GM19035 (cell line): ENCODE measurements around the gene GPATCH2L.
A peak's percentile ranks its signal among the peaks of the same experiment; 100 is the strongest.

Experiments used
- ATAC-seq: cut with Tn5 transposase; IDR thresholded peaks from one replicate; pipeline ENCODE4 v1.9.1; 2021; ENCODE audit not compliant: unreplicated experiment

The GPATCH2L gene

GRCh38 chr14:76195003-76195402 is 43.3 kb downstream of the GPATCH2L start:
- no peak for ATAC-seq

- ATAC-seq, result no peak
Observed at GRCh38 chr14:76196980-76197695, 45.4 kb downstream of the GPATCH2L start.

DNA sequence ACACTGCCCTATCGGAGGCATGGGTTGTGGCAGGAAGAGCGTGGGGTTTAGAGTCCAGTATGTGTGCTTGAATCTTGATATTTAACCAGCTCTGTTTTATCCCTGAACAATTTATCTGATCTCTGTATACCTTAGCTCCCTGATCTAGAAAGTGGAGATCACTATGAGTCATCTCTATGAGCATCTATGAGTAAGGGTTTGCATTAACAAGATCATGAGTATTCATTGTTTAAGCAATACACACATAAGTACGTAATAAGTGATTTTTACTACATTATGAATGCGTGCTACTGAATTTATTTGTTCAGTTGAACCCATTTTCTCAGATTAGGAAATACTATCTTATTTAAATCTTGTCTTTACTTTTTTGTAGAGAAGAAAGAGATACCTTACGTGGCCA is 49.4 kb downstream of the GPATCH2L start:
- ATAC-seq, result no peak

GRCh38 chr14:76203086-76204001 is 51.6 kb downstream of the GPATCH2L start:
- ATAC-seq, result peak; percentile 70

DNA sequence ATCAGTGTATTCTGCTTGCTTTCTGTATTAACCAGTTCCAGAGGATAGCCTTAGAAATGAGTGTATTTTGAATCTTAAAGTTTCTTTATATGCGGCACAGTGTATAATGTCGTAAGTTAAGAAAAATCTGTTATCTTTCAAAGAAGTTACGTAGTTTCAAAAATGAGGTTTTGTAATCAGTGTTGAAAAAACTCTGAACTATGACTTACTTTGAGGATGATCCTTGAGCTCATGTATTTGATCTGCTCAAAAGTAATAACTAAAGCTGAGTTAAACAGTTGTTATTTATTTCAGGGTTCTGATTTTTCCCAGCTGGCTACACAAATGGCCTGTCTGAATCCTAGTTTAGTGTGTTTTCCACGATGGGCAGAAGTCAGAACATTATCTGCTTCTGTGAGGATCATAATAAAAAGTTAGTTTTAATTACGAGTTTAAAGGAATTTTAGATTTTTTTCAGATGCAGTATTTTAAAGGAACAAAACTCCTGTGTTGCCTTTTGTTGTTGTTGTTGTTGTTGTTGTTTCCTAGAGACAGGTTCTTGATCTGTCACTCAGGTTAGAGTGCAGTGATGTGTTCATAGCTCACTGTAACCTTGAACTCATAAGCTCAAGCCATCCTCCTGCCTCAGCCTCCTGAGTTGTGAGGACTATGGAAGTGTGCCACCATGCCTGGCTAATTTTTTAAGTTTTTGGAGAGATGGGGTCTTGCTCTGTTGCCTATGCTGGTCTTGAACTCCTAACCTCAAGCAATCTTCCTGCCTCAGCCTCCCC is 52.9 kb downstream of the GPATCH2L start:
- no peak for ATAC-seq

DNA sequence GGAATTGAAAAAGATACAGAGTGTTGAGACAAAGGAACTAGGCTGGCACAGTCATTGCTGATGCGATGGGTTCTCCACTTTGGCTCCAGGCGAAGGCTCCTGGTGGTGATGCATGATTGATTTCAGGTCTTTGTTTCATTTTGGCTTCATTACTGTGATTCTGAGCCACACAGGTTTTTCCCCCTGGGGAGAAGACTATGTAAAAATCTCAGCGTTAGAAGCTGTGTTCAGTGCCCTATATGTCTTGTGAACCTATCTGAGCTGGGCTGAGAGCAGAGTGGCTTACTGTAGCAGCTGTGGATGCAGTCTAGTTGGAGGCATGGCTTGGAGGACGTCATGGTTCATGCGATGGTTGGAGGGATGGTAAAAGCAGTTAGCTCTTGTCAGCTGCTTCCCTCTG is 54.0 kb downstream of the GPATCH2L start:
- no peak for ATAC-seq

GRCh38 chr14:76208340-76208739 is 56.6 kb downstream of the GPATCH2L start:
- no peak for ATAC-seq

- ATAC-seq, result no peak
Observed at GRCh38 chr14:76212242-76212641, 60.5 kb downstream of the GPATCH2L start.

DNA sequence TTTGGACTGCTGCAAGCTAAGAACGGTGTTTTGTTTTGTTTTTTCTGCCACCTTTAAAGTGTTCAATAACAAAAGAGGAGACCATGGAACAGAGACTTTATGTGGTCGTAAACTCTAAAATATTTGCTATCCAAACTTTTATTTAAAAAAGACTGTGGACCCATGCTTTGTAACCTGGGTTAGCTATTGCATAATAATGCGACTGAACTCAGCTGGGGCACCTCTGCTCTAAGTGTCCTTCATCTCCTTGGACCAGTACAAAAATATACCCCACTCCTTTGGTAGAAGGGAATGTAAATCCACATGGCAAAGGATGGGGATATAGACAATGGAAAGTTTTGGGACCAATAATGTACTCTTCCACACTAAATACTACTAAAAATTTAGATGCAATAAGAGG is 65.5 kb downstream of the GPATCH2L start:
- no peak for ATAC-seq

DNA sequence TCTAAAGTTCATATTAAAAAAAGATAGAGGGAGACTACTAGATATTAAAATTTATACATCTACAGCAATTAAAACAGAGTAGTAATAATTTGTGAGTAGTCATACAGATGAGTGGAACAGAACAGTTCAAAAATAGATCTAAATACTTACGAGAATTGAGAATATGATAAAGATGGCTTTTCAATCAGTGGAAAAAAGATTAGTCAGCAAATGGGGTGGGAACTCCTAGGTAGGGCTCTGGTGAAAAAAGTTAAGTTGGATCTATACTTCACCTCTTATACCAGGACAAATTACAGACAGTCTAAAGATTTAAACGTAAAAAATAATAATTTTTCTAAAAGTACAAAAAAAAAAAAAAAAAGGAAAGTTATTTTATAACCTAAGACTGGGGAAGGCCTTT is 66.9 kb downstream of the GPATCH2L start:
- no peak for ATAC-seq

GRCh38 chr14:76219873-76220272 is 68.2 kb downstream of the GPATCH2L start:
- no peak for ATAC-seq

DNA sequence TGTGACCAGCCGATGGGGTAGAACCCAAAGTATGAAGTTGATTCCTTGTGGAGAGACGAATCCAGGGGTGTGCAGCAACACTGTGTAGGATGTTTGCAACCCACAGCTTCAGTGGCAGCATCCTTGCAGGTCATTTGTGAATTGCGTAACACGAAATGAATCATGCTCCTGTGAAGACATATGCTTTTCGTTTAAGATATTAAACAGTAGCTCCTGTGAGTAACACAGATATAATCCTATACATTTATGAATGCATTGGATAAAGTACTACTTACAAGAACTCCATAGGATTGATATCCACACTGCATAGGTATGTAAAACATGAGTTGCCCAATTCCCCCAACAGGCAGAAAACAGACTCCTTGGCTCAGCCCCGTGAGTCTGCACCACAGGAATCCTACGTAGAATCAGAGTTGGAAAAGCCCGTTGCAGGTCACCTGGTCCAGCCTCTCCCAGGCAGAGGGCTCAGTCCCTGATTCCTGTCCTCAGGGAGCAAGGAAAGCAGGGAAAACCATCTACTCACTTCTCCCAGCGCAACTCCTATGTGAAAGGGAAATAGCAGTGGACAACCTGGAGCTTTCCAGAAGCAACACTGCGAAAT is 75.8 kb downstream of the GPATCH2L start:
- no peak for ATAC-seq

GRCh38 chr14:76228138-76228537 is 76.4 kb downstream of the GPATCH2L start:
- ATAC-seq, result no peak

- no peak for ATAC-seq
Observed at GRCh38 chr14:76232800-76233199, 81.1 kb downstream of the GPATCH2L start.

- ATAC-seq, result no peak
Observed at GRCh38 chr14:76235628-76236027, 83.9 kb downstream of the GPATCH2L start.

DNA sequence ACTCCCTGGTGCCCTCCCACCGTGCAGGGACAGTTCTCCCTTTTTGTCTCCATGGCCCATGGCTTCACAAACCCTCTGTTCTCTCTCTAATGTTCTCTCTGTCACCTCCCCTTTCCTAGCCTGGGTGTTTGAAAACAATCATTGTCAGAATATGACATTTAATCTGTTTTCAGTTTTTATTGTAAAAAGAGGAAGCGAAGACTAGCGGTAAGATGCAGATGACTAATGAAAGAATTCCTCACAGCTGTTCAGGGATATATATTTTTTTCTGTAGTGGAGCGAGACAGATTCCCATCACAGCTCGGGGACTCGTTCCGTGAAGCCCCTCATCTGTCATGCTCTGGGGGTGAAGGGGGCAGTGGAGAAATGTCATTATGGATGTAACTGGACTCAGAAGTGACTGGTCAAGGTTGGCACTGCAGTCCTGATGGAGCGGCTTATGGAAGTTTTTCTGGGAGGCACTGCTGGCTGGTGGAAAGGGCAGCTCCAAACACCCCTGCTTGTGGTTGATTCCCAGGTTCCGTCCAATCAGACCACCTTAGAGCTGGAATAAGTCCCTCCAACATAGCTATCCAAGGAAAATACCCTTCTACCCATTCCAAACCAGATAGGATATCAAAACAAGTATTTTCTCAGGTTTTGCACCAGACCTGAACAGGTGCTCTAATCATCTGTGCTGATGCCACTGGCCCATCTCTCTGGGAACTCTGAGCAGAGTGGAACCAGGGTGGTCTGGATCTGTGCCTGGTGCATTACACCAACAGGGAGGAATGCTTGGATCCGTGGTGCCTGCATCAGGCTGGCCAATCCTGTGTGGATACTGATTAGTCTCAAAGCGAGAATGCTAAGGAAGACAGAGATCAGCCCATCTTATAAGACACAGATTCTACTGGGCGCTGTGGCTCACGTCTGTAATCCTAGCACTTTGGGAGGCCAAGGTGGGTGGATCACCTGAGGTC is 84.7 kb downstream of the GPATCH2L start:
- peak; percentile 80 for ATAC-seq

- ATAC-seq, result no peak
Observed at GRCh38 chr14:76237349-76237990, 85.7 kb downstream of the GPATCH2L start.

GRCh38 chr14:76245097-76245496 is 93.4 kb downstream of the GPATCH2L start:
- no peak for ATAC-seq

GRCh38 chr14:76250302-76250701 is 98.6 kb downstream of the GPATCH2L start:
- ATAC-seq, result no peak
